NCI-H1417 treated with DMSO at 0.1 percent for 48 hours (cell line): Measurements from ENCODE around the gene MYOM3.
"Not testable (repeated sequence)": the region's sequence is repeated elsewhere in the genome, so short reads cannot be mapped to it uniquely, and the experiment has no call there.

Experiments
- DNase-seq: peaks from one replicate; lab custom pipeline; 2025; lab: John Stamatoyannopoulos, UW

The MYOM3 gene

DNA sequence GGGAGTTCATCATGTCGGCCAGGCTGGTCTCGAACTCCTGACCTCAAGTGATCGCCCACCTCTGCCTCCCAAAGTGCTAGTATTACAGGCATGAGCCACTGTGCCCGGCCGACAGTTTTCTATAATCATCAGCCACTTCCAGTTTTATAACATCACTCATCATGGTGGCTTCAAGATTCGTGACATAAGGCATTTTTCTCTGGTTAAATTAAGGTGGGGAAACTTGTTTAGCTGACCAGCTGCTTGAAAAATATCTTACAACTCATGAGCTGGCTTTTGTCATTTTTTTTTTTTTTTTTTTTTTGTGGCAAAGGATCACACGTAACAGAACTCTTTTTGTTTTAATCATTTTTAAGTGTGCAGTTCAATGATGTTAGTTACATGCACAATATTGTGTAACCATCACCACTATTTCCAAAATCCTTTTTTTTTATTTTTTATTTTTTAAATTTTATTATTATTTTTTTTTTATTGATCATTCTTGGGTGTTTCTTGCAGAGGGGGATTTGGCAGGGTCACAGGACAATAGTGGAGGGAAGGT, 80.9 kb downstream of the MYOM3 start:
- DNase-seq, result not testable (repeated sequence)

DNA sequence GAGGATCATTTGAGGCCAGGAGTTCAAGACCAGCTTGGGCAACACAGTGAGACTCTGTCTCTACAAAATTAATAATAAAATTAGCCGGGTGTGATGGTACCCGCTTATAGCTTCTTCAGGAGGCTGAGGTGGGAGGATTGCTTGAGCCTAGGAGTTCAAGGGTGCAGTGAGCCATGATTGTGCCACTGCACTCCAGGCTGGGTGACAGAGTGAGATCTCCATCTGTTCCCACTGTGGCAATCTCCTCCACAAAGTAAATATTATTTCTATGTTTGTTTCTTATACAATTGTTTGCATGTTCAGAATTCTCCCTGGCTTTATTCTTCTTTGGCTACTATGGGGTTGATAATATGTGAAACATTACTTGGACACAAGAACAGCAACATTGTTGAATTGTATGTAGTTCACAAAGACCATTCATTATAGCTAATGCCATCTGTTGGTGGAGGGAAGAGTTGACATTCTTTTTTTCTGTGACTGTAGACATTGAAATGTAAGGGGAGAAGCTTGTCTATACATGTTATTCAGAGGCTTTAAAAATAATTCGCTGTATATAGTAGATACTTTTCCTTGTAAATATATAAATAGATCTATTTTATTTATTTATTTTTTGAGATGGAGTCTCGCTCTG, 84.0 kb downstream of the MYOM3 start:
- no peak for DNase-seq

- no peak for DNase-seq
These were observed 89.2 kb downstream of the MYOM3 start for GRCh38 chr1:24022581-24023361.

DNA sequence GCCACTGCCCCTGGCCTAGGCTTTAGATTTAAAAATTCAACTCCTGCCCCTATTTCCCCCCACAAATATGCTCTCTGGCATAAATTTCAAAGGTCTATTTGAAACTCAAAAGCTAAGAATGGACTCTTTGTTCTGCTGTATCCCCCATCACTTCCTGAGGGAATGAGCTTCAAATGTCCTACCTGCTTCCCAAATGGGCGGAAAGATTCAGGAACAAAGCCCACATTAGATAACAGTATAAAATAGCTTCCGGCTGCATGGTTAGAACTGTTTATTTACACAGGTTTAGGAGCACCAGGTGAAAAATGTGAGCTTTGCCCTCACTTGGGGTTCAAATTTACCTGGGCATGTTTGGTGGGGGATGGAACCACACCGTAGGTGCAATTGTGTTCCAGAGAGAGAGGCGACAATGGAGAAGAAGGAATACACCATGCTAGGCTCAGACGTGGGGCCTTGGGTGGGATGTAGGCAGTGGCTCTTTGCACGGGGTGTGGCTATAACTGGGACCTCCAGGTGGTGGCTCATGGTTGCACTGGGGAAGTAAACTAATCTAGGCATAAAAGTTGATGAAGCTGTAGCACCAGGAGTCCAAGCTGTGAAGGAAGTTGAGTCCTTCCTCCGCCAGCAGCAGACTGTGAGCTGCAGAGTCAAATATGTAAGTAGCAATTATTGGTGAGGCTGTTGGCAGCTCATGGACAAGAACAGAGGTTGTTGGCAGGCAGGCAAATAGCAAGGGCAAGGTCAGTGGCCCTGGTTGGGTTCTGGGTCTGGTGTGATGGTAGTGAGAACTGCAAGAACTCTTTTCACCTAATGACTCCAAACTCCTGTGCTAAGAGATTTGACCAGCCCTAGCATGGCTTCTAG, 90.3 kb downstream of the MYOM3 start:
- no peak for DNase-seq

GRCh38 chr1:24020470-24020869, 91.5 kb downstream of the MYOM3 start:
- no peak for DNase-seq

GRCh38 chr1:24020025-24020424, 91.9 kb downstream of the MYOM3 start:
- no peak for DNase-seq

DNA sequence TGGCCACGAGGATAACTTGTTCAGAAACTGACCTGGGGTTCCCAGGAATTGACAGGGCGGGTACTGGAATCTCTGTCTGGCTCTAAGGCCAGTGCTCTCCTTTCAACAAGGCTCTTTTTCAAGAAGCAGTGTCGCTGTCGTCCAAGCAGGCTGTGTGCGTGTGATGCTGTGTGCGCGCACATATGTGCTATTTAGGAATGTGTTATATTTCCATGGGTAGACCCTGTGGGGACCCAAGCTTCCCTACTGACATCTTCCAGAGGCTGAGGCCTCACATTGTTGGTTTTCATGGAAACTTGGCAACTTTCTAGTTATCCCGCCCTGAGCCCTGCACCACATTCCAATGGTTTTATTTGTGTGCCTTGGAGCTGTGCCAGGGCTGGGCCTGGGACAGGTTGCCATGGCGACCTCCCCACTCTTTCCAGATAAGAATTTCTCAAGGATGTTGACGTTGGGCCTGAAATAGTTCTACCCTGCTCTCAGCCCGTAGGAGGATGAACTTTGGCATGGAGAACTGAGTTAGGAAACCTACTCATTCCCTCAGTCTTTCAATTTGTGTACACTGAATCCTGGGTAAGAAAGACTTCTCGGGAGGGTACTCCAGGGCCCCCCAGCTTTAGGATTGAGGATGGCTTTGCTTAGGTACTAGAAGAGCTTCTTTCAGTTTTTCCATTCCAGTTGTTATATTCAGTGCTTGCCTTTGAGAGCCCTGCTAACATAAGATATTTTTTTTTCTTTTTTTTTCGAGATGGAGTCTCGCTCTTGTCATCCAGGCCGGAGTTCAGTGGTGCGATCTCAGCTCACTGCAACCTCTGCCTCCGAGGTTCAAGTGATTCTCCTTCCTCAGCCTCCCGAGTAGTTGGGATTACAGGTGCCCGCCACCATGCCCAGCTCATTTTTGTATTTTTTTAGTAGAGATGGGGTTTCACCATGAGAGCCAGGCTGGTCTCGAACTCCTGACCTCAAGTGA, 93.0 kb downstream of the MYOM3 start:
- DNase-seq, result no peak

DNA sequence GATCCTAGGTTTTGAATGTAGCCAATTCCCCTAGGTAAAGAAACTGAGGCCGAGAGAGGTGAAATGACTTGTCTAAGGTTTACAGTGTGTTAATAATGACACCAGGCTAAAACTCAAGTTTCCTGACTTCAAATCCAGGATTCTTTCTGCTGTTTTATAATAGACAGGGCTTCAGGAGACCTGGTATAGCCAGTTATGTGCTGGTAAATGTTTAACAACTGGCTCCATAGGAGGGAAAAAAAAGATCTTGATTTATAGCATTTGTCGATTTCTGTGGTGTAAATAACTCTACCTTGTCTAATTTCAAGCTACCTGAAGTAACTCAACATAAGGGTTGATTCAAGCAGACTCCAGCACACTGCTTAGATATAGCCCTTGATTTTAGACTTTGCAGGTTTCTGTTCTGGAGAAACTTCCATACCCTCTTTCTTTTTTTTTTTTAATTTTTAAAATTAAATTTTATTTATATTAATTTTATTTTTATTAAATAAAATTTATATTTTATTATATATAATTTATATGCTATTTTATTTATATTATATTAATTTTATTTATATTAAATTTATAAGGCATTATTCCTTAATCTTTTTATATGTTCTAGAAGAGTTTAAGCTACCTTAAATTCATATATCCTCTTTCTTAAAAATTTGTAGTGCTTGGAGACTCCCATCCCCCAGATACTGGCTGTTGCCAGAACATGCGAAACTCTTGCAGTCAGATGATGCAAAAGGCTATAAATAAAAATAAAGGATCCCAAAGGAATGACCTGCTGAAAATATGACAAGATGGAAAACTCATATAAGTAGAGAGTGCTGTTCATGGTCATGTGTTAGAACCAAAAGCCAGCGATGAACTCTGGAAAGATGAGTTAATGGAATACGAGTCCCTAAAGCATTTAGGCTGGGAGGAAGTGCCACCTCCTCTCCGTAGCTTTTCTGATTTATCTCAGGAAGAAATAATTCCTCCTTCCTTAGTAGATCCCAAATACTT, 96.4 kb downstream of the MYOM3 start:
- no peak for DNase-seq

DNA sequence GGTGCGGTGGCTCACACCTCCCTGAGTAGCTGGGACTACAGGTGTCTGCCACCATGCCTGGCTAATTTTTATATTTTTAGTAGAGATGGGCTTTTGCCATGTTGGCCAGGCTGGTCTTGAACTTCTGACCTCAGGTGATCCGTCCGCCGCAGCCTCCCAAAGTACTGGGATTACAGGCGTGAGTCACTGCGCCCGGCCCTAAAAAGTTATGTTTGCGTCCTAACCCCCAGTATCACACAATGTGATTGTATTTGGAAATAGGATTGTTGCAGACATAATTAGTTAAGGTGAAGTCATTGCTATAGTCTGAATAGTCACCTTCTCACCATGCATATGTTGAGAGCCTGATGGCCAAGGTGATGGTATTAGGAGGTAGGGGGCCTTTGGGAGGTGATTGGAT, 99.1 kb downstream of the MYOM3 start:
- not testable (repeated sequence) for DNase-seq

- no peak for DNase-seq
These were observed 101.3 kb downstream of the MYOM3 start for GRCh38 chr1:24010650-24011049.

DNA sequence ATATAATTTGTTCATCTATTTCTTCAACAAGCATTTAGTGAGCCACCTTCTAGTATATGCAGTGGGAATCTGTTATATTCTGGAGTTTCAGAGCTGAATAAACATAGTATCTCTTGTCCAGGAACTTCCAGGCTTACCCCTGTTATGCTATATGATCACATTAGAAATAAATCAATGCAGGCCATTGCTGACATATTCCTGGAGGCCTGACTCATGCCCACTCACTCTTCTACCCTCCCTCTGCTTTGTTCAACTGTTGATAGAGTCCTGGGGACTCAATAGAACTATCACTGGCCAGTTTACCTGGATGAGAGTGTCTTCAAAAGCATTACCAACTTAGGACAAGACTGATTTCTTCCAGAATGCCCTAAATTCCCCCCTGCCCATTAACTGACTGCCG, 102.5 kb downstream of the MYOM3 start:
- no peak for DNase-seq

GRCh38 chr1:24008574-24009184, 103.3 kb downstream of the MYOM3 start:
- DNase-seq, result not testable (repeated sequence)

- DNase-seq, result no peak
These were observed 104.9 kb downstream of the MYOM3 start for GRCh38 chr1:24007079-24007478.
